PC-9 (cell line): Measurements from ENCODE around the gene GALR1. TPM values are rescaled to one million over a fixed set of nuclear protein-coding genes. Genes with fewer than 3 reads are reported as not detected.

ENCODE experiments used
- BruUV-seq: library from RNA; stranded (reverse); fragments of 400-500 nt; replicated peaks from 2 replicates; lab custom pipeline; 2021; lab: Mats Ljungman, UMichigan
- CTCF ChIA-PET: fragments of 300-600 bp; sonication (Branson Sonifier 250); formaldehyde crosslinking; loops from one replicate; lab custom pipeline; 2022; ENCODE audit warnings: antibody characterized with exemption; lab: Charles Lee
- POLR2A ChIA-PET: fragments of 300-600 bp; sonication (Branson Sonifier 250); formaldehyde crosslinking; loops from one replicate; lab custom pipeline; 2022; ENCODE audit warnings: antibody characterized with exemption; ENCODE audit not compliant: unreplicated experiment; lab: Charles Lee
- DNase-seq, 2 experiments: peaks; one replicate each; pipeline versions ENCODE4 v3.0.0 to v3.0.0-alpha.2; 2015 to 2022; ENCODE audit warnings: mixed read lengths in 1 of 2
- H2AFZ ChIP-seq: fragments of 200-600 bp; sonication (generic); 2 replicates; pipeline ENCODE4 v1.8.1; 2017; ENCODE audit warnings: antibody characterized with exemption
- H3F3A ChIP-seq: fragments of 200-600 bp; sonication (generic); 2 replicates; pipeline ENCODE4 v1.8.1; 2017; ENCODE audit warnings: antibody characterized with exemption, mild to moderate bottlenecking, low read depth; ENCODE audit not compliant: insufficient read depth
- H3K27ac ChIP-seq: fragments of 200-600 bp; sonication (generic); 2 replicates; pipeline ENCODE4 v1.6.1; 2016; ENCODE audit warnings: mixed run types
- H3K27me3 ChIP-seq: fragments of 200-600 bp; sonication (generic); 2 replicates; pipeline ENCODE4 v1.6.1; 2016; ENCODE audit warnings: low read depth, mixed run types; ENCODE audit not compliant: insufficient read depth
- H3K36me3 ChIP-seq: fragments of 200-600 bp; sonication (generic); 2 replicates; pipeline ENCODE4 v1.6.1; 2016; ENCODE audit warnings: low read depth, mixed run types
- H3K4me1 ChIP-seq: fragments of 200-600 bp; sonication (generic); replicated peaks from 2 replicates; pipeline ENCODE4 v1.6.1; 2016; ENCODE audit warnings: mixed run types; ENCODE audit not compliant: insufficient read depth
- H3K4me2 ChIP-seq: fragments of 200-600 bp; sonication (generic); 2 replicates; pipeline ENCODE4 v1.6.1; 2017; ENCODE audit warnings: mixed run types
- H3K4me3 ChIP-seq: fragments of 200-600 bp; sonication (generic); 2 replicates; pipeline ENCODE4 v1.6.1; 2016; ENCODE audit warnings: mixed run types
- H3K79me2 ChIP-seq: fragments of 200-600 bp; sonication (generic); 2 replicates; pipeline ENCODE4 v1.6.1; 2017; ENCODE audit warnings: low read depth, mixed run types
- H3K9me2 ChIP-seq: fragments of 200-600 bp; sonication (generic); 2 replicates; pipeline ENCODE4 v1.8.1; 2017; ENCODE audit warnings: mild to moderate bottlenecking; ENCODE audit not compliant: insufficient read depth
- H3K9me3 ChIP-seq: fragments of 200-600 bp; sonication (generic); 2 replicates; pipeline ENCODE4 v1.8.1; 2016; ENCODE audit warnings: low read depth; ENCODE audit not compliant: insufficient read depth
- H4K20me1 ChIP-seq: fragments of 200-600 bp; sonication (generic); 2 replicates; pipeline ENCODE4 v1.8.1; 2017; ENCODE audit not compliant: insufficient read depth
- EZH2 ChIP-seq: fragments of 200-600 bp; sonication (generic); IDR thresholded peaks from 2 replicates; pipeline ENCODE4 v1.8.0; 2017; ENCODE audit warnings: antibody characterized with exemption, low read depth
- intact Hi-C: fragments of 100-400 bp; cut with micrococcal nuclease; formaldehyde crosslinking; loops from one replicate; pipeline ENCODE4 v1.10.0; 2022; ENCODE audit not compliant: unreplicated experiment
- total RNA-seq: library from RNA; stranded (reverse); gene quantifications from 2 replicates; pipeline ENCODE4 v1.2.3, GENCODE V29; 2021
- TF ChIP-seq, protein P1 (sequence below): fragments of 200-600 bp; sonication (generic); conservative IDR thresholded peaks from 2 replicates; pipeline ENCODE4 v1.6.1; 2017; ENCODE audit warnings: mixed run types, antibody characterized with exemption, mild to moderate bottlenecking, moderate library complexity

The GALR1 gene
- total RNA-seq, 1 experiment from 2014 or later = not detected

DNA sequence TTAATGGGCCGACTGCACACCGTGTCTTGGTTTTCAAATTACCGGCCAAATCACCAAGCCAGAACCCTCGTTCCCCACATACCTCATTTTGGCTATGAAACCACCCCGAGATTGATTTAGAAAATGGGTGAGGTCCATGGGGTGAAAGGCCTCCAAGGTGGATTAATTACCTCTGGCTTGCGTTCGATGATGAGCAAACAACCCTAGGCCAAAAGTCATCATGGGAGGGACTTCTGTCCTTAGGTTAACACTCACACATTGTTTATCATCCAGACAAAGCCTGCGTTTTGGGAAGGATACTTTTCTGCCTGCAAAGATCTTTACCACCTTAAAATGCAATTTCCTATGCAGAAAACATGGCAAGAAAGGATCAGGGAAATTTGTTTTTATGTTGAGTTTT, 48.5 kb downstream of the GALR1 start:
- ChIA-PET CTCF (no interaction called here), POLR2A (no interaction called here)
- no peak for DNase-seq
- no peaks in the 10 kb centered on the region for H3K4me1 ChIP-seq
- intact Hi-C loops = no loop called here
- H2AFZ ChIP-seq = no peak overlapping the region
- H3K27ac ChIP-seq = no peak overlapping the region
- H3K79me2 ChIP-seq = no peaks in the 10 kb centered on the region
- H3F3A ChIP-seq = no peaks in the 10 kb centered on the region
- no TSS peak for BruUV-seq
- no peak for TF ChIP-seq EZH2
- TF ChIP-seq, protein P1, sequence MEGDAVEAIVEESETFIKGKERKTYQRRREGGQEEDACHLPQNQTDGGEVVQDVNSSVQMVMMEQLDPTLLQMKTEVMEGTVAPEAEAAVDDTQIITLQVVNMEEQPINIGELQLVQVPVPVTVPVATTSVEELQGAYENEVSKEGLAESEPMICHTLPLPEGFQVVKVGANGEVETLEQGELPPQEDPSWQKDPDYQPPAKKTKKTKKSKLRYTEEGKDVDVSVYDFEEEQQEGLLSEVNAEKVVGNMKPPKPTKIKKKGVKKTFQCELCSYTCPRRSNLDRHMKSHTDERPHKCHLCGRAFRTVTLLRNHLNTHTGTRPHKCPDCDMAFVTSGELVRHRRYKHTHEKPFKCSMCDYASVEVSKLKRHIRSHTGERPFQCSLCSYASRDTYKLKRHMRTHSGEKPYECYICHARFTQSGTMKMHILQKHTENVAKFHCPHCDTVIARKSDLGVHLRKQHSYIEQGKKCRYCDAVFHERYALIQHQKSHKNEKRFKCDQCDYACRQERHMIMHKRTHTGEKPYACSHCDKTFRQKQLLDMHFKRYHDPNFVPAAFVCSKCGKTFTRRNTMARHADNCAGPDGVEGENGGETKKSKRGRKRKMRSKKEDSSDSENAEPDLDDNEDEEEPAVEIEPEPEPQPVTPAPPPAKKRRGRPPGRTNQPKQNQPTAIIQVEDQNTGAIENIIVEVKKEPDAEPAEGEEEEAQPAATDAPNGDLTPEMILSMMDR = no peak
- H3K36me3 ChIP-seq = no peaks in the 10 kb centered on the region
- H3K4me3 ChIP-seq = no peak overlapping the region
- no peaks in the 10 kb centered on the region for H3K9me3 ChIP-seq
- H3K9me2 ChIP-seq = peaks cover 6% of the 10 kb centered on the region; the same call in 1 of the 2 replicates
- no peaks in the 10 kb centered on the region for H4K20me1 ChIP-seq
- no peak overlapping the region for H3K4me2 ChIP-seq
- peaks cover 95% of the 10 kb centered on the region for H3K27me3 ChIP-seq

DNA sequence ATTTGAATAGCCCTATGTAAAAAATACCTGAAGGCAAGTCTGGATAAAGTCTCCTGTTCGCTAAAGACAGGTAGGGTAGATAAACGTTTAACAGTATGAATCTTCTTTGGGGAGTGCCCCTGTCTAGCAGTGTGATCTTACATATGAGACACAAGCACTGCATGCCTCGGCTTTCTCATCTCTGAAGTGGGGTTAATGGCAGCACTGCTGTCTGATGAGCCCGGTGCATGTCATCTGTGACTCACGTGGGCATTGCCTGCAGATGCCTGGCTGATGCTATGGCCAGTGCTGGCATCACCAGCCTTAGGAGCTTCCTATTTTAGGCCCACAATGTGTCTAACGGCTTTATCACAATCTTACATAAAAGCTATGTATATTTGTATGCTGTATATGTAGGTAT, 50.1 kb downstream of the GALR1 start:
- H3K4me3 ChIP-seq = no peak overlapping the region
- ChIA-PET CTCF (no interaction called here), POLR2A (no interaction called here)
- H3K27ac ChIP-seq = no peak overlapping the region
- H3K4me1 ChIP-seq = no peaks in the 10 kb centered on the region
- TF ChIP-seq EZH2 = no peak
- TF ChIP-seq, protein P1 = no peak
- H4K20me1 ChIP-seq = no peaks in the 10 kb centered on the region
- no peak overlapping the region for H3K4me2 ChIP-seq
- peaks cover 6% of the 10 kb centered on the region; the same call in 1 of the 2 replicates for H3K9me2 ChIP-seq
- H3K36me3 ChIP-seq = no peaks in the 10 kb centered on the region
- BruUV-seq = no TSS peak
- H3K9me3 ChIP-seq = no peaks in the 10 kb centered on the region
- intact Hi-C loops = no loop called here
- no peaks in the 10 kb centered on the region for H3K79me2 ChIP-seq
- DNase-seq = no peak
- no peaks in the 10 kb centered on the region for H3F3A ChIP-seq
- peaks cover 97% of the 10 kb centered on the region for H3K27me3 ChIP-seq
- no peak overlapping the region for H2AFZ ChIP-seq

DNA sequence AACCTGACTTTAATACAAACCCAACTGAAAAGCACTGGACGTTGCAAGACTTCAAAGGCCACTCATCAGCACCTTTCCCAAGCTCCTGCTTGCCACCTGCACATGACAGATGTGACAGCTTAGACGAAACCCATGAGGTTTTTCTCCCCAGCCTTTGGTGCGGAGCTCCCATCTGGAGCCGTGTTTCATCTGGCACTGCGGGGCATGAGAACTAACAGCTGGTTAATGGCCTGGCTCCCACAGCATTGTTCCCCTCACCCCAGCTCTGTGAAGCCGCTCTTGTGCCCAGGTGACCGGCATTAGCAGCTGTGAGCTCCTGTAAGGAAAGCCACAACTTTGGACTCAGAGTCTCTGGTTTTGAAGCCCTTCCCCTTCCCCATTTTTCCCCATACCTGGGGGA, 50.9 kb downstream of the GALR1 start:
- H3K27ac ChIP-seq = no peak overlapping the region
- no TSS peak for BruUV-seq
- H2AFZ ChIP-seq = no peak overlapping the region
- no peaks in the 10 kb centered on the region for H3K36me3 ChIP-seq
- peaks cover 6% of the 10 kb centered on the region; the same call in 1 of the 2 replicates for H3K9me2 ChIP-seq
- H3F3A ChIP-seq = no peaks in the 10 kb centered on the region
- H3K9me3 ChIP-seq = no peaks in the 10 kb centered on the region
- DNase-seq = no peak
- H3K4me1 ChIP-seq = no peaks in the 10 kb centered on the region
- H3K27me3 ChIP-seq = peaks cover 97% of the 10 kb centered on the region
- no peaks in the 10 kb centered on the region for H3K79me2 ChIP-seq
- ChIA-PET CTCF (no interaction called here), POLR2A (no interaction called here)
- no peak for TF ChIP-seq EZH2
- TF ChIP-seq, protein P1 = no peak
- no peak overlapping the region for H3K4me2 ChIP-seq
- H3K4me3 ChIP-seq = no peak overlapping the region
- no peaks in the 10 kb centered on the region for H4K20me1 ChIP-seq
- intact Hi-C loops = no loop called here
